HG02884 (cell line): ENCODE results near the gene POLR3E.
"Not testable (repeated sequence)": the region's sequence is repeated elsewhere in the genome, so short reads cannot be mapped to it uniquely, and the experiment has no call there.

Experiments
- ATAC-seq: cut with Tn5 transposase; IDR thresholded peaks from one replicate; pipeline ENCODE4 v1.9.1; 2021; ENCODE audit warnings: mild to moderate bottlenecking, moderate library complexity; ENCODE audit not compliant: unreplicated experiment

Gene POLR3E

GRCh38 chr16:22291860-22292318 lies 5.3 kb upstream of the POLR3E start:
- no peak for ATAC-seq

GRCh38 chr16:22292320-22292719 lies 4.9 kb upstream of the POLR3E start:
- no peak for ATAC-seq

DNA sequence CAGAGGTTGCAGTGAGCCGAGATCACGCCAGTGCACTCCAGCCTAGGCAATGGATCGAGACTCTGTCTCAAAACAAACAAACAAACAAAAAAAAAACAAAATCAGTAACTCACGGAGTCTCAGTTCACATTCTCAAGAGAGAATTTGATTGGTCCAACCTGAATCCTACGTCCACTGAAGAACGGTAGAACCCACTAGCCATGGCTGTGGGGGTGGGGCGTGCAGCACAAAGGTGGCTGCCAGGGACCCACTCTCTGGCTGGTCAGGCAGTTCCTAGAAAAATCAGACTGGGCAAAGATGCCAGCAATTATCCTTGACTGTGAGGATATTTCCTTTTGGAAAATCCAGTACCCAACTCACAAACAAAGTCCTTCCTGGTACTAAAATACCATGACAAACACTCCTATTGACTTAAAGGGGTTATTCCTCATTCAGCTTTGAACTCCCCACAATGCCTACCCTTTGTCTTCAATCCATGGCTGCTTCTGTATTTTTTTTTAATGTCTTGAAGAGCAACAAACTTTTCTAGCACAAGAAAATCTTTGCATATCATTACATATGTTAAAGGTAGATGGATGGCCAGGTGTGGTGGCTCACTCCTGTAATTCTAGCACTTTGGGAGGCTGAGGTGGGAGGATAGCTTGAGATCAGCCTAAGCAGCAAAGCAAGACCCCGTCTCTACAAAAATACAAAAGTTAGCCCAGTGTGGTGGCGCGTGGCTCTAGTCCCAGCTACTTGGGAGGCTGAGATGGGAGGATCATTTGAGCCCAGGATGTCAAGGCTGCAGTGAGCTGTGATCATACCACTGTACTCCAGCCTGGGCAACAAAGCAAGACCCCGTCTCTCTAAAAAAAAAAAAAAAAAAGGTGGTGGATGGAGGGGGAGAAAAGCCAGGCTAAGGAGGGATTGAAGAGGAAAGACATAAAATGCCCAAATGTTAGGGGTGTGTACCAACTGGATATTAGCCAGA lies 3.8 kb upstream of the POLR3E start:
- no peak for ATAC-seq

DNA sequence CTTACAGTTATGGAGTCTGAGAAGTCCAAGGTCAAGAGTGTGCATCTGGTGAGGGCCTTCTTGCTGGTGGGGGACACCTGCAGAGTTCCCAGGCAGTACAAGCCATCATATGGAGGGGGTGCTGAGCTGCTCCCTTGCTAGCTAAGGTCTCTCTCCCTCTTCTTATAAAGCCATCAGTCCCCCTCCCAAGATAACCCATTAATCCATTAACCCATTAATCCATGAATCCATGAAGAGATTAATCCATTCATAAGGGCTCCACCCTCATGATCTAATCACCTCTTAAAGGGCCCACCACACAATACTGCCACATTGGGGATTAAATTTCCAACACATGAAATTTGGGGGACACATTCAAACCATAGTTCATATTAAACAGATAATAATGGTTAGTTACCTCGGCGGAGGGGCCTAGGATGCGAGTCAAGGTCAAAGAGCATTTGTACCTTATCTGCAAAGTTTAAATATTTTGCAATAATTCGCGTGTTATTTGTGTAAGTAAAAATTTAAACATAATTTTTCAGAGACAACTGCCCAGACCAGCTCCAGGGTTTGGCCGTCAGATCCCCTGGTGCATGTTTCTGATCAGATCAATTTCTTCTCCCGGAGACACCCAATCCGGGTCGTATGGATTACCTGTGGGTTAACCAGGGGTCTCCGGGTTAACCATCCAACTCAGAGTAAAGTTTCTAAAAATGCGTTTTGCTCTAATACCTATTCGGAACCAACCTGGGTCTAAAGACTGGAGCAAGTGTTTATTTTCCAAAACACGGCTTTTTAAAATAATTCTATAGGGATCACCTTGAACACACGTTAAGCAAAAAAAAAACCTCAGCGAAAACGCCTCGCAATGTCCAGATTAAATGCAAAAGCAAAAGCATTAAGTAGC lies 740 bp upstream of the POLR3E start:
- no peak for ATAC-seq

DNA sequence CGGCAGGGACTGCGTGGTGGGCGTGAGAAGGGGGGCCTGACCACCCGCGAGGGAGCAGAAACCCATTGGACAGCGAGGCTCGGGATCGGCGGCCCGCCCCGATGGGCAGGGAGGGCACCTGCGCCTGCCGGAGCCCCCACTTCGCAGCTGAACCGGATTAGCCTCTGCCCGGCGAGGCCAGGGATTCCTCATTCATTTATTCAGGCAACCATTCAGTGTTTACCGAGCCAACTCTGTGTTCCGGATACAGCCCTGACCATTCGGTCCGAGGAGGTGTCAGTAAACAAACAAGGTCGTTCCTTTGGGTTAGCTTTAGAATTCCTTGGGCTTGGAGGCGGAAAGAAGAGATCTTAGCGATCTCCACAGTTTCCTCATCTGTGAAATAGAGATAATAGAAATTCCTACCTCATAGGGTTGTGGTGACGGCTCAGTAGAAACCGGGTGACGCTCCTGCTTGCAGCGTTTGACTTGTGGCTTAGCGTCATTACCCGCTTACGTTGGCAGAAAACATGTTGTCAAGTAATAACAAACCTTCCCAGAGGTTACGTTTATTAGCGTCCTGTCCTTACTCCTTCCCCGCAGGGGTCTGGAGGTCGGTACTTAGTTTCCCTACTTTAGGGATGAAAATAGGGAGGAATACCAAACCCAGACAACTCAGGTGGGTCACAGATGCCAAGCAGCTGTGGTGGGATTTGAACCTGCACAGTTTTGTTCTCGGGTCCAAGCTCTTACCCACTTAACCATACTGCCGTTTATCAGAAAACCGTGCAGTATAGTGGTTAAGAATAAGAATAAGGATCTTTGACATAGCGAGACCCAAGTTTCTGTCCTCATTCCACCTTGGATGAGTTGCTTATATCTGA lies 893 bp downstream of the POLR3E start:
- ATAC-seq = peak; percentile 29

DNA sequence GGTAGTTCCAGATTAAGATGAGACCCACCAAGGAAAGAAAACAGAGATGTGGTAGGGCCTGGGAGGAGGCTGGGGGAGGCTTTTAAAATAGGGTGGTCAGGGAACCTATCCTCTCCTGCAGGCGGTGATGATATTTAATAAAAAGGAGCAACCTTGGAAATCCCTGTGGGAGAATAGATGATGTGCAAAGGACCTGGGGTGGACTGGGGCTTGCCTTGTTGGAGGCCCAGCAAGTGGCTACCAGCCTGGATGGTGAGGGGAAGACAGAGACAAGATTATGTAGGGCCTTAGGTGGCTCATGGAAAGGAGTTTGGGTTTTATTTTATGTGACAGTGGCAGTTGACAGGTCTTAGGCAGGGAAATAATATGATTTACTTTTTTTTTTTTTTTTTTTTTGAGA lies 1.8 kb downstream of the POLR3E start:
- no peak for ATAC-seq

- ATAC-seq = no peak
These were observed 3.3 kb downstream of the POLR3E start for GRCh38 chr16:22300427-22301071.

GRCh38 chr16:22301423-22301822 lies 4.2 kb downstream of the POLR3E start:
- not testable (repeated sequence) for ATAC-seq

DNA sequence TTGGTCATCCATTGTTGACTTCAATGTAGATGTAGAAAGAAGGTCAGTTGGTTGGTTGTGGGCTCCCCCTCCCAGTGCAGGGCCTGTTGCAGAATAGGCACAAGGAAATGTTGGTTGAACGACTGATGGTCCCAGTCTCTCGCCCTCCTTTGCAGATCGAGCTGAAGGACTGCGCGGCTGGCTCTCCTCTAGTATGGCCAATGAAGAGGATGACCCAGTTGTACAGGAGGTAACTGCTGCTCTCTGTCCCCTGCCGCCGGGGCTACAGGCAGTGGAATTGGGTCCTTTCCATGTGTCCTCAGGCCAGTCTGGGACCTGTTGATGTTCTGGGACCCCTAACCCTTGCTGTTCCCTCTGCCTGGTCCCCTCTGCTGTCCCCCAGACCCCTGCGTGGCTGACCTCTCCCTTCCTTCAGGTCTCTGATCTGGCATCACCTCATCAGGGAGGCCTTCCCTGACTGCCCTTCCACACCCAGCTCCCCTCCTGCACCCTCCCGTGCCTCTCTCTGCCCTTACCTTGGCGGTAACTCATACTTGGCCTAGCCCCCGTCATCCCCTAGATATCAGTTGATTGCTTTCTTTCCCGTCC lies 5.7 kb downstream of the POLR3E start:
- ATAC-seq = no peak

- ATAC-seq = no peak
These were observed 7.2 kb downstream of the POLR3E start for GRCh38 chr16:22304411-22304810.

- no peak for ATAC-seq
These were observed 9.6 kb downstream of the POLR3E start for GRCh38 chr16:22306788-22307187.

- no peak for ATAC-seq
These were observed 10.6 kb downstream of the POLR3E start for GRCh38 chr16:22307838-22308237.

GRCh38 chr16:22308824-22309520 lies 11.8 kb downstream of the POLR3E start:
- ATAC-seq = no peak

- no peak for ATAC-seq
These were observed 14.3 kb downstream of the POLR3E start for GRCh38 chr16:22311520-22311919.

GRCh38 chr16:22312897-22313781 lies 15.9 kb downstream of the POLR3E start:
- ATAC-seq = no peak

- ATAC-seq = no peak
These were observed 16.8 kb downstream of the POLR3E start for GRCh38 chr16:22313876-22314470.
